ENCODE results near the gene ZNF775. TPM values are rescaled to one million over a fixed set of nuclear protein-coding genes. Genes with fewer than 3 reads are reported as not detected.
A peak's percentile ranks its signal among the peaks of the same experiment; 100 is the strongest.

The ZNF775 gene
- total and polyA plus RNA-seq, 2 of the 13 experiments (the other 11 are each of a cell fraction or from before 2014, with no cell fraction given), result 3.1 to 3.2 TPM

DNA sequence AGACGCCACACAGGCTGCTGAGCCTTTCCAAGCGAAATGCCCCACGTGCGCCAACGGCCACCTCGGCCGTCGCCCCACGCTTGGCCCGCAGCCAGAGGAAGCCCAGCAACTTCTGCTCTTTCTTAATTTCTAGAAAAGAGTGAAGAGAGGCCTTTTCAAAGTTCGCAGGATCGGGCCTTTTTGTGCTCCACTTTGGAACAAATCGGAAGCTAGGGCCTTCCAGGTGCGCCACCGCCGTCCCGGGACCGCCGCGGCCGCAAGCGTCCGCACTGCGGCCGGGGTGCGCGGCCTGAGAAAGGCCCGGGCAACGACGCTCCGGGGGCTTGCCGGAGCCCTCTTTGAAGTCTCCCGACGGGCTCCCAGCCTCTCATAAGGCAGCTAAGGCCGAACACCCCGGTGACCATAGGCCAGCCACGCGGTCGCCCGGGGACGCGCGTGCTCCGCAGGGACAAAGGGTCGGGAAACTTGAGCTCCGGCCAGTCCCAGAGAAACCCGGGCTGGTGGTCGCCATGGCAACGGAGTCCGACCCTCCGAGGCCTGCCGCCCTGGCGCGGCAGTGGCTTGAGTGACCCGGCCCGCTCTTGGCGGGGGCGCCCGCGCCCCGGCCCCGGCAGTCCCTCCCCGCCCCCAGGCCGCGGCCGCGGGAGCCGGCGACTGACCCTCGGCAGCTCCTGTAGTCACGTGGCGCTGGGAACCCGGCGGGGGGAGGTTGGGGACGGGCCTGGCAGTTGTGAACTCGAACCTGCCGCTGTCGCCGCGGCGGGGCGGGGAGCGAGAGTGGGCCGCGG is 10.8 kb upstream of the ZNF775 start, which contains the start of gene REPIN1 (continued):
- TF ChIP-seq, protein P1, sequence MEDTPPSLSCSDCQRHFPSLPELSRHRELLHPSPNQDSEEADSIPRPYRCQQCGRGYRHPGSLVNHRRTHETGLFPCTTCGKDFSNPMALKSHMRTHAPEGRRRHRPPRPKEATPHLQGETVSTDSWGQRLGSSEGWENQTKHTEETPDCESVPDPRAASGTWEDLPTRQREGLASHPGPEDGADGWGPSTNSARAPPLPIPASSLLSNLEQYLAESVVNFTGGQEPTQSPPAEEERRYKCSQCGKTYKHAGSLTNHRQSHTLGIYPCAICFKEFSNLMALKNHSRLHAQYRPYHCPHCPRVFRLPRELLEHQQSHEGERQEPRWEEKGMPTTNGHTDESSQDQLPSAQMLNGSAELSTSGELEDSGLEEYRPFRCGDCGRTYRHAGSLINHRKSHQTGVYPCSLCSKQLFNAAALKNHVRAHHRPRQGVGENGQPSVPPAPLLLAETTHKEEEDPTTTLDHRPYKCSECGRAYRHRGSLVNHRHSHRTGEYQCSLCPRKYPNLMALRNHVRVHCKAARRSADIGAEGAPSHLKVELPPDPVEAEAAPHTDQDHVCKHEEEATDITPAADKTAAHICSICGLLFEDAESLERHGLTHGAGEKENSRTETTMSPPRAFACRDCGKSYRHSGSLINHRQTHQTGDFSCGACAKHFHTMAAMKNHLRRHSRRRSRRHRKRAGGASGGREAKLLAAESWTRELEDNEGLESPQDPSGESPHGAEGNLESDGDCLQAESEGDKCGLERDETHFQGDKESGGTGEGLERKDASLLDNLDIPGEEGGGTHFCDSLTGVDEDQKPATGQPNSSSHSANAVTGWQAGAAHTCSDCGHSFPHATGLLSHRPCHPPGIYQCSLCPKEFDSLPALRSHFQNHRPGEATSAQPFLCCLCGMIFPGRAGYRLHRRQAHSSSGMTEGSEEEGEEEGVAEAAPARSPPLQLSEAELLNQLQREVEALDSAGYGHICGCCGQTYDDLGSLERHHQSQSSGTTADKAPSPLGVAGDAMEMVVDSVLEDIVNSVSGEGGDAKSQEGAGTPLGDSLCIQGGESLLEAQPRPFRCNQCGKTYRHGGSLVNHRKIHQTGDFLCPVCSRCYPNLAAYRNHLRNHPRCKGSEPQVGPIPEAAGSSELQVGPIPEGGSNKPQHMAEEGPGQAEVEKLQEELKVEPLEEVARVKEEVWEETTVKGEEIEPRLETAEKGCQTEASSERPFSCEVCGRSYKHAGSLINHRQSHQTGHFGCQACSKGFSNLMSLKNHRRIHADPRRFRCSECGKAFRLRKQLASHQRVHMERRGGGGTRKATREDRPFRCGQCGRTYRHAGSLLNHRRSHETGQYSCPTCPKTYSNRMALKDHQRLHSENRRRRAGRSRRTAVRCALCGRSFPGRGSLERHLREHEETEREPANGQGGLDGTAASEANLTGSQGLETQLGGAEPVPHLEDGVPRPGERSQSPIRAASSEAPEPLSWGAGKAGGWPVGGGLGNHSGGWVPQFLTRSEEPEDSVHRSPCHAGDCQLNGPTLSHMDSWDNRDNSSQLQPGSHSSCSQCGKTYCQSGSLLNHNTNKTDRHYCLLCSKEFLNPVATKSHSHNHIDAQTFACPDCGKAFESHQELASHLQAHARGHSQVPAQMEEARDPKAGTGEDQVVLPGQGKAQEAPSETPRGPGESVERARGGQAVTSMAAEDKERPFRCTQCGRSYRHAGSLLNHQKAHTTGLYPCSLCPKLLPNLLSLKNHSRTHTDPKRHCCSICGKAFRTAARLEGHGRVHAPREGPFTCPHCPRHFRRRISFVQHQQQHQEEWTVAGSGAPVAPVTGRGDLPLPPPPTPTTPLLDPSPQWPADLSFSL (CRISPR knock-in tag; IDR thresholded peaks at IDR 0.05), result no peak; the same call in 1 of the 2 replicates
- TF ChIP-seq HCFC1 (IDR thresholded peaks at IDR 0.05; ENCODE audit: low read depth, low read length), result no peak; the same call in 1 of the 2 replicates
- no peak for TF ChIP-seq SOX6 (IDR thresholded peaks at IDR 0.05)
- TF ChIP-seq SOX6 (CRISPR knock-in tag; IDR thresholded peaks at IDR 0.05), result peak; percentile 52; the same call in 1 of the 2 replicates
- TF ChIP-seq AGO2 (optimal IDR thresholded peaks at IDR 0.05; ENCODE audit: low read depth, low read length), result peak; percentile 94
- no peak for TF ChIP-seq RELA (CRISPR knock-in tag; IDR thresholded peaks at IDR 0.05)
- peak; percentile 83 for TF ChIP-seq ZNF331 (CRISPR knock-in tag; IDR thresholded peaks at IDR 0.05)
- no peak for TF ChIP-seq ZNF124 (CRISPR knock-in tag; IDR thresholded peaks at IDR 0.05)
- 0 out of 2 replicates have a peak, but pooled peaks have one; percentile 24 for TF ChIP-seq ZMYM2 (CRISPR knock-in tag; IDR thresholded peaks at IDR 0.05)
- TF ChIP-seq ZNF343 (CRISPR knock-in tag; IDR thresholded peaks at IDR 0.05), result peak; percentile 27; the same call in 1 of the 2 replicates
- no peak; the same call in none of the 2 replicates for TF ChIP-seq ZNF777 (CRISPR knock-in tag; IDR thresholded peaks at IDR 0.05)
- TF ChIP-seq PHF20 (CRISPR knock-in tag; IDR thresholded peaks at IDR 0.05), result peak; percentile 49; the same call in 1 of the 2 replicates
- peak; percentile 83 for TF ChIP-seq U2AF1 (optimal IDR thresholded peaks at IDR 0.05; ENCODE audit: low read depth, low read length)
- TF ChIP-seq, protein P2, sequence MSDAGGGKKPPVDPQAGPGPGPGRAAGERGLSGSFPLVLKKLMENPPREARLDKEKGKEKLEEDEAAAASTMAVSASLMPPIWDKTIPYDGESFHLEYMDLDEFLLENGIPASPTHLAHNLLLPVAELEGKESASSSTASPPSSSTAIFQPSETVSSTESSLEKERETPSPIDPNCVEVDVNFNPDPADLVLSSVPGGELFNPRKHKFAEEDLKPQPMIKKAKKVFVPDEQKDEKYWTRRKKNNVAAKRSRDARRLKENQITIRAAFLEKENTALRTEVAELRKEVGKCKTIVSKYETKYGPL (CRISPR knock-in tag; IDR thresholded peaks at IDR 0.05), result no peak
- peak; percentile 28; the same call in 1 of the 2 replicates for TF ChIP-seq CREM (IDR thresholded peaks at IDR 0.05)
- TF ChIP-seq CREM (CRISPR knock-in tag; IDR thresholded peaks at IDR 0.05), result no peak
- no peak for TF ChIP-seq ZNF549 (CRISPR knock-in tag; IDR thresholded peaks at IDR 0.05)
- TF ChIP-seq ZNF772 (CRISPR knock-in tag; IDR thresholded peaks at IDR 0.05), result peak; percentile 91
- TF ChIP-seq, protein P3, sequence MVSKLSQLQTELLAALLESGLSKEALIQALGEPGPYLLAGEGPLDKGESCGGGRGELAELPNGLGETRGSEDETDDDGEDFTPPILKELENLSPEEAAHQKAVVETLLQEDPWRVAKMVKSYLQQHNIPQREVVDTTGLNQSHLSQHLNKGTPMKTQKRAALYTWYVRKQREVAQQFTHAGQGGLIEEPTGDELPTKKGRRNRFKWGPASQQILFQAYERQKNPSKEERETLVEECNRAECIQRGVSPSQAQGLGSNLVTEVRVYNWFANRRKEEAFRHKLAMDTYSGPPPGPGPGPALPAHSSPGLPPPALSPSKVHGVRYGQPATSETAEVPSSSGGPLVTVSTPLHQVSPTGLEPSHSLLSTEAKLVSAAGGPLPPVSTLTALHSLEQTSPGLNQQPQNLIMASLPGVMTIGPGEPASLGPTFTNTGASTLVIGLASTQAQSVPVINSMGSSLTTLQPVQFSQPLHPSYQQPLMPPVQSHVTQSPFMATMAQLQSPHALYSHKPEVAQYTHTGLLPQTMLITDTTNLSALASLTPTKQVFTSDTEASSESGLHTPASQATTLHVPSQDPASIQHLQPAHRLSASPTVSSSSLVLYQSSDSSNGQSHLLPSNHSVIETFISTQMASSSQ (IDR thresholded peaks at IDR 0.05; ENCODE audit: low read depth), result no peak
- TF ChIP-seq, protein P3 (CRISPR knock-in tag; IDR thresholded peaks at IDR 0.05; ENCODE audit: borderline replicate concordance), result peak; percentile 27
